Mesenchymal stem cell (in vitro differentiated cells and primary cell): Measurements from ENCODE around the gene FIGN.
A peak's percentile ranks its signal among the peaks of the same experiment; 100 is the strongest.

Source experiments
- DNase-seq: peaks from one replicate; pipeline ENCODE4 v3.0.0-alpha.2; 2013
- H2AFZ ChIP-seq: one replicate; pipeline ENCODE4 v1.6.1; 2013; ENCODE audit warnings: low read depth, mild to moderate bottlenecking, control low read depth, inconsistent platforms, low read length, moderate library complexity
- H2AK5ac ChIP-seq: 2 replicates; pipeline ENCODE4 v1.6.1; 2013; ENCODE audit warnings: low read length, moderate library complexity, mild to moderate bottlenecking, inconsistent platforms; ENCODE audit not compliant: severe bottlenecking
- H2BK120ac ChIP-seq: one replicate; pipeline ENCODE4 v1.6.1; 2013; ENCODE audit warnings: low read depth, mild to moderate bottlenecking, inconsistent platforms, low read length, moderate library complexity
- H2BK12ac ChIP-seq, 2 experiments: one replicate each; pipeline ENCODE4 v1.6.1; 2013; ENCODE audit warnings: inconsistent platforms in 2 of 2, low read length in 2 of 2, mild to moderate bottlenecking in 2 of 2, moderate library complexity in 2 of 2, control low read depth in 1 of 2
- H2BK15ac ChIP-seq: one replicate; pipeline ENCODE4 v1.6.1; 2013; ENCODE audit warnings: mild to moderate bottlenecking, low read depth, inconsistent platforms; ENCODE audit not compliant: poor library complexity, severe bottlenecking
- H2BK5ac ChIP-seq: 2 replicates; pipeline ENCODE4 v1.6.1; 2013; ENCODE audit warnings: low read depth, mild to moderate bottlenecking, low read length, control low read depth, inconsistent platforms; ENCODE audit not compliant: poor library complexity, severe bottlenecking
- H3K14ac ChIP-seq, 2 experiments: one replicate each; pipeline ENCODE4 v1.6.1; 2013; ENCODE audit warnings: inconsistent platforms in 2 of 2, low read length in 2 of 2, control low read depth in 1 of 2, mild to moderate bottlenecking in 1 of 2, moderate library complexity in 1 of 2
- H3K18ac ChIP-seq, 2 experiments: one replicate each; pipeline ENCODE4 v1.6.1; 2013; ENCODE audit warnings: inconsistent platforms in 2 of 2, low read length in 2 of 2, control low read depth in 1 of 2, low read depth in 1 of 2, mild to moderate bottlenecking in 1 of 2
- H3K23ac ChIP-seq, 2 experiments: one replicate each; pipeline ENCODE4 v1.6.1; 2013; ENCODE audit warnings: inconsistent platforms in 2 of 2, low read length in 2 of 2, mild to moderate bottlenecking in 2 of 2, moderate library complexity in 2 of 2, control low read depth in 1 of 2
- H3K27ac ChIP-seq: 2 replicates; pipeline ENCODE4 v1.5.1; 2013; ENCODE audit warnings: mild to moderate bottlenecking, moderate library complexity, low read length, control low read depth, inconsistent platforms; ENCODE audit not compliant: poor library complexity, severe bottlenecking
- H3K27me3 ChIP-seq, 2 experiments: 2 replicates each; pipeline versions ENCODE4 v1.6.1 to v1.7.0; 2013; ENCODE audit warnings: low read length in 2 of 2, mild to moderate bottlenecking in 2 of 2, moderate library complexity in 2 of 2, control low read depth in 1 of 2, inconsistent platforms in 1 of 2; ENCODE audit not compliant: control insufficient read depth in 1 of 2, insufficient read depth in 1 of 2
- H3K36me3 ChIP-seq, 2 experiments: 2 replicates each; pipeline versions ENCODE4 v1.6.1 to v1.7.0; 2013; ENCODE audit warnings: low read length in 2 of 2, control low read depth in 1 of 2, inconsistent platforms in 1 of 2, low read depth in 1 of 2, mild to moderate bottlenecking in 1 of 2; ENCODE audit not compliant: insufficient read depth in 2 of 2, control insufficient read depth in 1 of 2
- H3K4ac ChIP-seq, 2 experiments: one replicate each; pipeline ENCODE4 v1.6.1; 2013; ENCODE audit warnings: inconsistent platforms in 2 of 2, low read length in 2 of 2, mild to moderate bottlenecking in 2 of 2, moderate library complexity in 2 of 2, control low read depth in 1 of 2, low read depth in 1 of 2
- H3K4me1 ChIP-seq: 2 replicates; pipeline ENCODE4 v1.6.1; 2013; ENCODE audit warnings: low read depth, low read length, control low read depth; ENCODE audit not compliant: control insufficient read depth, insufficient read depth
- H3K4me2 ChIP-seq: 2 replicates; pipeline ENCODE4 v1.6.1; 2013; ENCODE audit warnings: low read length, mild to moderate bottlenecking, inconsistent platforms; ENCODE audit not compliant: poor library complexity, severe bottlenecking
- H3K4me3 ChIP-seq, 2 experiments: 2 replicates each; pipeline versions ENCODE4 v1.5.1 to v1.7.0; 2013; ENCODE audit warnings: low read length in 2 of 2, mild to moderate bottlenecking in 2 of 2, control low read depth in 1 of 2, low read depth in 1 of 2; ENCODE audit not compliant: insufficient read depth in 1 of 2
- H3K79me1 ChIP-seq: replicated peaks from 2 replicates; pipeline ENCODE4 v1.6.1; 2013; ENCODE audit warnings: mild to moderate bottlenecking, control low read depth, low read length, inconsistent platforms; ENCODE audit not compliant: poor library complexity, severe bottlenecking
- H3K9ac ChIP-seq: 2 replicates; pipeline ENCODE4 v1.7.0; 2013; ENCODE audit warnings: mild to moderate bottlenecking, low read length, moderate library complexity
- H3K9me3 ChIP-seq: 2 replicates; pipeline ENCODE4 v1.7.0; 2013; ENCODE audit warnings: mild to moderate bottlenecking, low read length; ENCODE audit not compliant: control insufficient read depth
- H4K8ac ChIP-seq: one replicate; pipeline ENCODE4 v1.6.1; 2013; ENCODE audit warnings: inconsistent platforms, mild to moderate bottlenecking, low read length, moderate library complexity
- H4K91ac ChIP-seq: one replicate; pipeline ENCODE4 v1.6.1; 2013; ENCODE audit warnings: mild to moderate bottlenecking, low read length, inconsistent platforms
- WGBS: methylation state at CpG from one replicate; pipeline ENCODE4 v1.1.7; 2013; ENCODE audit warnings: mixed read lengths; 5-methylcytosine and 5-hydroxymethylcytosine counted together

Gene FIGN

DNA sequence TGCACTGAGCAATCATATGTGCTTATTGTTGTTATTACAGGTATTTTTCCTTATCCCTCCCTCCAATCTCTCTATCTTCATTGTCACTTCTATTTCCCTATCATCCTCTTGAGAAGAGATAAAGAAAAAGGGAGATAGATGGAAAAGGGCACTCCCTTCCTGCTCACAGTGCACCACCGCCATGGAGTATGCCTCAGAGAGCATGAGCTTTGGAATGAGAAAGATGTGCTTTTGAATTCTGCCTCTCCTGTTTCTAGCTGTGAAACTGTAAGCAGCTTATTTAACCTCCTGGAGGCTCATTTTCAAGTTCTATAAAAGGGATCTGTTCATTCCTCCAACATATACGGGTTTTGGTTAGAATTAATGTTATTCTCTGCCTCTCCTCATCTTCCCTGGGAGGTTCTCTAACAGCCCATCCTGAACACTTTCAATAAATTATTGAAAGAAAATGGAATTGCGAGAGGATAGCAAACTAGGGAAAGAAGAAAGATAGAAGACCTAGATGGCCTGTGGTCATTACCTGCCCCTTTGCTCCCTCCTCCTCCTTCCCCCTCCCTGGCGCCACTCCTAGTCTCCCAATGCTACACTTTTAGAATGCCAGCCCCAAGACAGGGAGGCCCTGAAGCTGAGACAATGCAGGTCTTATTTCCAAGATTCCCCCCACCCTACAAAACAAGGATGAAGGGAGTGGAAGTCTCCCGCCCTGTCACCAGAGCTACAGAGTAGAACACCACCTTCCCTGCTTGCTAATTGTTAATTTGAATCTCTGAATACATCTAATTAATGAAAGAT lies 37.8 kb downstream of the FIGN start:
- H2AK5ac ChIP-seq = peak overlapping the region; percentile 6
- no peak overlapping the region for H3K18ac ChIP-seq
- H3K23ac ChIP-seq = no peak overlapping the region
- no peak overlapping the region for H3K9ac ChIP-seq
- no peaks in the 10 kb centered on the region for H3K36me3 ChIP-seq
- no peaks in the 10 kb centered on the region for H3K27me3 ChIP-seq
- H2BK5ac ChIP-seq = no peak overlapping the region
- no peak overlapping the region for H2BK15ac ChIP-seq
- H2AFZ ChIP-seq = no peak overlapping the region
- H2BK12ac ChIP-seq = no peak overlapping the region
- H4K8ac ChIP-seq = no peak overlapping the region
- no peaks in the 10 kb centered on the region for H3K9me3 ChIP-seq
- peaks cover 2% of the 10 kb centered on the region for H3K79me1 ChIP-seq
- no peak overlapping the region for H2BK120ac ChIP-seq
- H3K27ac ChIP-seq = peak overlapping the region; percentile 29
- H3K4me2 ChIP-seq = no peak overlapping the region
- H3K4me3 ChIP-seq = no peak overlapping the region
- WGBS = 98% methylated on average over 3 of the region's 5 CpGs
- H4K91ac ChIP-seq = no peak overlapping the region
- peaks cover 4% of the 10 kb centered on the region for H3K4me1 ChIP-seq
- DNase-seq = no peak
- no peak overlapping the region for H3K4ac ChIP-seq
- no peak overlapping the region for H3K14ac ChIP-seq

DNA sequence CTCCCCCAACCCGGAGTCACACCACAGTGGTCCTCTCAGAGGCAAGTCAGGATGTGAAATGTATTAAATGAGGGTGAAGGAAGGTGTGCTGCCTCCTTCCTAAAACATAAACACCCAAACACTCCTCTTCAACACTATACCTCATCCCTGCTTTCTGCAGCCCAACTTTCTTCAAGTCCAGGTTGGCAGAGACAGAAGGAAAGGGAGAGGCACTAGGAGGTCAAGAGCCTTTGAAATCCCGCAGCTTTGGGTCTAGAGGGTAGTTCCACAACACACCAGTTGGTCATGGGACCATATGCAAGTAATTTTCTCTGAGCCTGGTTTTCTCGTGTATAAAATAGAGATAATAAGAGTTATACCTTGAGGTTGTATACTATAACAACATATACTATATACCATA lies 38.4 kb downstream of the FIGN start:
- no peaks in the 10 kb centered on the region for H3K27me3 ChIP-seq
- no peak overlapping the region for H3K23ac ChIP-seq
- peaks cover 7% of the 10 kb centered on the region for H3K4me1 ChIP-seq
- no peak overlapping the region for H2BK120ac ChIP-seq
- no peak overlapping the region for H4K91ac ChIP-seq
- no peak overlapping the region for H3K9ac ChIP-seq
- no peak overlapping the region for H2BK12ac ChIP-seq
- no peak overlapping the region for H3K18ac ChIP-seq
- no peak overlapping the region for H3K27ac ChIP-seq
- no peak overlapping the region for H3K4me2 ChIP-seq
- H3K9me3 ChIP-seq = no peaks in the 10 kb centered on the region
- peaks cover 3% of the 10 kb centered on the region for H3K79me1 ChIP-seq
- H2BK15ac ChIP-seq = no peak overlapping the region
- H2AFZ ChIP-seq = no peak overlapping the region
- H3K4ac ChIP-seq = no peak overlapping the region
- H3K36me3 ChIP-seq = no peaks in the 10 kb centered on the region
- no peak for DNase-seq
- H2BK5ac ChIP-seq = no peak overlapping the region
- no peak overlapping the region for H4K8ac ChIP-seq
- H2AK5ac ChIP-seq = no peak overlapping the region
- H3K4me3 ChIP-seq = no peak overlapping the region
- no peak overlapping the region for H3K14ac ChIP-seq
- WGBS = 89% methylated on average over 1 of the region's 3 CpGs

DNA sequence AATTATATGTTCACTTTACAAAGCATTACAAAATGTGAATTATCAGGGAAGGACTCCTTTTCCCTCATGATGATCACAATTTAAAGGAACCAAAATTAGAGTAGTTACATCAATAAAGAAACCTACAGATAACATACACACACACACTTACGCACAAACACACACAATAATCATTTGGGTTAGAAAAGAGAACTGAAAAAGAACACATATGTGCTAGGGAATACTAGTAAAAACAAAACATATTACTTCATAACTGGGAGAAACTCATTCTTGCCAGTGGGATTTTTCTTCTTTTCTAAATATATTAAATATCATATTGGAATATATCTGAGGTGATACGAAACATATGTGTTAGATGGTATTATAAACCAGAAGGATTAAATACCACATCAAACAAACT lies 42.3 kb downstream of the FIGN start:
- Histone ChIP-seq H3K27me3 (no peaks in the 10 kb centered on the region), H3K9ac (no peak overlapping the region), H3K4me2 (no peak overlapping the region), H3K27ac (peak overlapping the region; percentile 18), H3K4me3 (no peak overlapping the region), H3K18ac (no peak overlapping the region), H2BK120ac (no peak overlapping the region), H3K36me3 (no peaks in the 10 kb centered on the region), H3K79me1 (peaks cover 6% of the 10 kb centered on the region), H3K4me1 (peaks cover 7% of the 10 kb centered on the region), H4K8ac (no peak overlapping the region), H4K91ac (no peak overlapping the region), H2BK5ac (no peak overlapping the region), H3K9me3 (no peaks in the 10 kb centered on the region), H2AFZ (no peak overlapping the region), H3K4ac (no peak overlapping the region), H2AK5ac (no peak overlapping the region), H2BK12ac (no peak overlapping the region), H2BK15ac (no peak overlapping the region), H3K14ac (no peak overlapping the region), H3K23ac (no peak overlapping the region)
- DNase-seq = no peak
- WGBS = no CpG with 5 or more reads among the region's 2 CpGs

DNA sequence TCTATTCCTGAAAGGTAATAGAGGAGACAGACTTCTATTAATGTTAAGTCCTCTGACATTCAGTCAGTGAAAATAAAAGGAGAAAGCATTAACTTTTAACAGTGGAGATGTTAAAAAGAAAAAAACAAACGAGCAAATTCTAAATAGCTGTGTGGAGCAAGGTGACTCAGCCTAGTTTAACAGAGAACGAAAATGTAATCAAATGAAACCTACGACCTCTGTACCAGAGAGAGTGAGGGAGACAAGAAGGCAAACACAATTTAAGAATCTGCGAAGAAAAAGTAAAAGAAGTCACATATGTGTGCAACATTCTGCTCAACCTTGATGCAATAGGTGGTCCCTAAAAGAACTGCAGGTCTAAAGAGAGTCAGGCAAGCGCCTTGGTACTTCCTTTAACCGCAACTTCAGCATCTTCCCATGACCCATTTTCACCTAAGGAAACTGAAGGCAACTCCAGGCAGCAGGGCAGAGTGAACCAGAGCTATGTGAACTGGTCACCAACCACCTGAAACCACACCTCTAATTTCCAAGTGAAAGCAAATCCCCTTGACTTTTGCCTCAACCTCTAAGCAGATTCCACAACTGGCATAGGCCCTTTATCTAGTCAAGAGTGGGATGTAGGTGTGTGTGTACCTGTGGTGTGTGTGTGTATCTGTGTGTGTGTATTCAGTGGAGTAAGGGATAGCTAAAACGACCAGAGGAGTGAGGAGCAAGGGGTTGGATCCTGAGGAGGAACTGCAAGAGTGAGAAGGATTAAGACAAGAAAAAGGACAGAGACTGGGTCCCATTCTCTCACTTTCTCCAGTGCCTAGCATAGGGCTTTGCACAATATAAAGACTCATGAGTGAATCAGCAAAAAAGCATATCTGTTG lies 43.0 kb downstream of the FIGN start:
- no peaks in the 10 kb centered on the region for H3K9me3 ChIP-seq
- no peak overlapping the region for H3K23ac ChIP-seq
- H3K4ac ChIP-seq = peak overlapping the region in 1 of 2 experiments; percentile 29
- H3K4me3 ChIP-seq = no peak overlapping the region
- no peak overlapping the region for H2AK5ac ChIP-seq
- peak overlapping the region; percentile 9 to 91 for H2BK12ac ChIP-seq
- H3K18ac ChIP-seq = peak overlapping the region; percentile 28 to 81
- no peaks in the 10 kb centered on the region for H3K27me3 ChIP-seq
- no peak overlapping the region for H2AFZ ChIP-seq
- peak overlapping the region; percentile 18 for H3K27ac ChIP-seq
- H3K4me2 ChIP-seq = peak overlapping the region; percentile 53
- peaks cover 4% of the 10 kb centered on the region for H3K4me1 ChIP-seq
- no peak overlapping the region for H3K14ac ChIP-seq
- 68% methylated on average over 7 of the region's 7 CpGs for WGBS
- peaks cover 6% of the 10 kb centered on the region for H3K79me1 ChIP-seq
- H3K9ac ChIP-seq = no peak overlapping the region
- peak; percentile 56 for DNase-seq
- no peak overlapping the region for H2BK15ac ChIP-seq
- no peak overlapping the region for H4K91ac ChIP-seq
- peak overlapping the region; percentile 36 for H4K8ac ChIP-seq
- no peak overlapping the region for H2BK120ac ChIP-seq
- no peak overlapping the region for H2BK5ac ChIP-seq
- H3K36me3 ChIP-seq = no peaks in the 10 kb centered on the region
